Testis (tissue), 2 donors: ENCODE data around the gene AFAP1L2.

ENCODE experiments used
- CTCF ChIP-seq, 3 experiments: fragments of 450-650 bp in 2 of 3; fragments of 200-600 bp in 1 of 3; sonication (generic) in 1 of 3; IDR thresholded peaks; one replicate each; pipeline ENCODE4 v1.5.1; 2016 to 2019; ENCODE audit warnings: antibody characterized with exemption in 3 of 3, mild to moderate bottlenecking in 2 of 3, moderate library complexity in 1 of 3
- POLR2A ChIP-seq: fragments of 450-650 bp; IDR thresholded peaks from one replicate; pipeline ENCODE4 v1.6.1; 2017; ENCODE audit warnings: antibody characterized with exemption, mild to moderate bottlenecking, moderate library complexity

- TF ChIP-seq CTCF (IDR thresholded peaks at IDR 0.05) = peak in 2 of 3 experiments; percentile 26 to 32
- no peak for TF ChIP-seq POLR2A
Measured at GRCh38 chr10:114304571-114305421, 99.5 kb downstream of the AFAP1L2 start.
